ENCODE results near the gene MANSC1. TPM values are rescaled to one million over a fixed set of nuclear protein-coding genes. Genes with fewer than 3 reads are reported as not detected.

Gene MANSC1
- total and polyA plus RNA-seq, 2 donors (not counting 3 experiments of a cell fraction or from before 2014, with no cell fraction given), result 37.0 to 65.0 TPM

GRCh38 chr12:12302976-12303375 lies 47.1 kb downstream of the MANSC1 start:
- POLR2A ChIA-PET, result no interaction called here
- no peak for DNase-seq (ENCODE audit: low read depth, low spot score)
- CTCF ChIA-PET, result no interaction called here

More at GRCh38 chr12:12302976-12303375, 47.1 kb downstream of the MANSC1 start:
- Histone ChIP-seq H3K4me1 (ENCODE audit: control insufficient read depth, extremely low read depth, insufficient read depth, low read length) (no peaks in the 10 kb centered on the region), H3K79me2 (ENCODE audit: control insufficient read depth, insufficient read depth, low read length) (no peaks in the 10 kb centered on the region), H4K20me1 (replicated peaks; ENCODE audit: control insufficient read depth, extremely low read depth, insufficient read depth, low read length) (no peaks in the 10 kb centered on the region), H3K9ac (replicated peaks; ENCODE audit: extremely low read depth, insufficient read depth, low read length) (no peak overlapping the region), H3K9me3 (replicated peaks; ENCODE audit: control insufficient read depth, insufficient read depth, low read length) (no peaks in the 10 kb centered on the region), H3K27ac (ENCODE audit: insufficient read depth, low read depth, low read length) (no peak overlapping the region), H3K4me3 (replicated peaks in 1 of 3; ENCODE audit: insufficient read depth in 1 of 3, low read depth in 1 of 3, low read length in 3 of 3) (no peak overlapping the region), H3K27me3 (ENCODE audit: control insufficient read depth in 2 of 2, insufficient read depth in 2 of 2, low read length in 2 of 2) (no peaks in the 10 kb centered on the region), H3K4me2 (ENCODE audit: insufficient read depth, low read length) (no peak overlapping the region), H3K36me3 (ENCODE audit: control insufficient read depth in 2 of 2, extremely low read depth in 1 of 2, insufficient read depth in 2 of 2, low read length in 2 of 2) (no peaks in the 10 kb centered on the region), H2AFZ (ENCODE audit: low read depth, low read length) (no peak overlapping the region), H3K9me1 (replicated peaks; ENCODE audit: control insufficient read depth, extremely low read depth, insufficient read depth, low read length) (no peaks in the 10 kb centered on the region)
- no TSS peak for BruUV-seq (replicated peaks)
- intact Hi-C loops (cut with micrococcal nuclease), result no loop called here
- no peak for FAIRE-seq
- TF ChIP-seq POLR2AphosphoS5 (IDR thresholded peaks at IDR 0.05; ENCODE audit: insufficient read depth, low read depth, low read length) (no peak), MAX (IDR thresholded peaks at IDR 0.05; ENCODE audit: insufficient read depth, insufficient read length) (no peak), EZH2 (IDR thresholded peaks at IDR 0.05; ENCODE audit: borderline replicate concordance, low read depth, low read length, severe bottlenecking) (no peak), FOS (IDR thresholded peaks at IDR 0.05; ENCODE audit: borderline replicate concordance, insufficient read depth, low read length) (no peak), GATA2 (IDR thresholded peaks at IDR 0.05; ENCODE audit: insufficient read depth, insufficient read length, low read depth, low read length) (no peak), JUN (IDR thresholded peaks at IDR 0.05; ENCODE audit: borderline replicate concordance, insufficient read depth, insufficient read length, low read depth) (no peak), MYC (IDR thresholded peaks at IDR 0.05; ENCODE audit: low read depth, low read length) (no peak), CTCF (IDR thresholded peaks at IDR 0.05; ENCODE audit: extremely low read depth in 1 of 2, insufficient read depth in 1 of 2, low read depth in 1 of 2, low read length in 2 of 2) (no peak), POLR2A (IDR thresholded peaks at IDR 0.05; ENCODE audit: low read depth, low read length) (no peak)
- dilution Hi-C loops (cut with MboI; ENCODE audit: extremely low pct_ligation_motif_present, low sequenced_read_pairs), result no loop called here

Data from endothelial cell of umbilical vein (primary cell).